GM18508 (cell line): ENCODE measurements around the gene GPR42.

Source experiments
- ATAC-seq: cut with Tn5 transposase; IDR thresholded peaks from one replicate; pipeline ENCODE4 v1.9.1; 2021; ENCODE audit warnings: moderate number of reproducible peaks; ENCODE audit not compliant: insufficient read depth, unreplicated experiment

The GPR42 gene

GRCh38 chr19:35370722-35371121, at the start of gene GPR42:
GPR42 (plus strand) TSS chr19:35371068; CDS start chr19:35371360, 292 bp downstream.
- no peak for ATAC-seq

DNA sequence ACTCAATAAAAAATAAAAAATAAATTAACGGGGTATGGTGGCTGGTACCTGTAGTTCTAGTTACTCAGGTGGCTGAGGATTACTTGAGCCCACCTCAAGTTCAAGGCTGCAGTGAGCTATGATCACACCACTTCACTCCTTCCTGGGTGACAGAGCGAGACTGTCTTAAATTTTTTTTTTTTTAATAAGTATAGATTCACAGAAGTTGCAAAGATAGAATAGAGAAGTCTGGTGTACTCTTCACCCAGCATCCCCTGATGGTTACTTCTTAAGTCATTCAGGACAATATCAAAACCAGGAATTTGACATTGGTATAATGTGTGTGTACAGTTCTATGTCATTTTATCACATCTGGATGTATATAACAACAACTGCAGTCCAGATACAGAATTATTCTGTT, 49.6 kb upstream of the GPR42 start:
- no peak for ATAC-seq

DNA sequence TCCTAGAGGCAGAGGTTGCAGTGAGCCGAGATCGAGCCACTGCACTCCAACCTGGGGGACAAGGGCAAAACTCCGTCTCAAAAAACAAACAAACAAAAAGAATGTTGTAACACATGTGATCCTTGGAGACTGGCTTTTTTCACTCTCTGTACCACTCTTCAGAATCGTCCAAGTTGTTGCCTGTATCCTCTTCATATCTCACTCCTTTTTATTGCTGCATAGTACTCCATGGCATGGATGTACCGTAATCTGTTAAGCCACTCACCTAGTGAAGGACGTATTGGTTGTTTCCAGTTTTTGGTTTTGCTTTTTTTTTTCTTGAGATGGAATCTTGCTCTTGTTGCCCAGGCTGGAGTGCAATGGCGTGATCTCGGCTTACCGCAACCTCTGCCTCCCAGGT, 48.9 kb upstream of the GPR42 start:
- ATAC-seq, result no peak

DNA sequence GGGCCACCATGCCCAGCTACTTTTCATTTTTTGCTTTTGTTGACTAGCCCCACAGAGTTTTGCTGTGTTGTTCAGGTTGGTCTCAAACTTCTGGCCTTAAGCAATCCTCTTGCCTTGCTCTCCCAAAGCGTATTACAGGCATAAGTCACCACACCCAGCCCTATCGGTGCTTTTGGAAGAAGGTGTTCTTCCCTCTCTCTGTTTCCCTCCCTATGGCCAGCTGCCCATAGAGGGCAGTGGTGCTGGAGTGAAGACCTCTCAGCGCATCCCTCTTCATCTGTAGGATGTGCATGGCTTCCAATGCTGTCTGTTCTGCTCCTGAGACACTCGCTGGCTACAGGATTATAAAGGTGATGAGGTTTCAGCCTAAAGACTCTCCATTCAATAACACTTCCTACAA, 43.2 kb upstream of the GPR42 start:
- no peak for ATAC-seq

- ATAC-seq, result no peak
Measured at GRCh38 chr19:35328851-35329285, 42.0 kb upstream of the GPR42 start, which contains the start of gene CD22. CD22 (plus strand) TSS chr19:35329187; CDS start chr19:35332041, 2,854 bp downstream.

DNA sequence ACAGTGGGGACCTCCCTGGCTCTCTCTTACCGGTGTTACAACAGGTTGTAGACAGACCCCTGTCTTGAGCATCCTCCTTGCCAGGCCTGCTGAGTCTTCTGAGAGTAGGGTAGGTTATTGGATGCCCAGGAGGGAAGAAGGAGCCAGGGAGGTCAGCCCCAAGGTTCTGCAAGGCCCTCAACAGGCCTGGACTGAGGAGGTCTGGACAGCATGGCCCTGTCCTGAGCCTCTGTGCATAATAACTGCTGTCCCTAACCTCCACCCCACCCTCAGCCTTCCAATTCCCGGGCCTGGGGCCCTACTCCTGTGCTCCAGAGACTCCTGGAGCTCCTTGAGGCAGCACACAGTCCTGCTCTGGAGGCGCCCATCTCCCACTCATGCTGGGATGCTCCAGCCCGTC, 41.5 kb upstream of the GPR42 start:
- no peak for ATAC-seq

GRCh38 chr19:35330475-35330874, 40.4 kb upstream of the GPR42 start:
- ATAC-seq, result peak; percentile 35

GRCh38 chr19:35331551-35332214, 39.2 kb upstream of the GPR42 start:
- no peak for ATAC-seq

DNA sequence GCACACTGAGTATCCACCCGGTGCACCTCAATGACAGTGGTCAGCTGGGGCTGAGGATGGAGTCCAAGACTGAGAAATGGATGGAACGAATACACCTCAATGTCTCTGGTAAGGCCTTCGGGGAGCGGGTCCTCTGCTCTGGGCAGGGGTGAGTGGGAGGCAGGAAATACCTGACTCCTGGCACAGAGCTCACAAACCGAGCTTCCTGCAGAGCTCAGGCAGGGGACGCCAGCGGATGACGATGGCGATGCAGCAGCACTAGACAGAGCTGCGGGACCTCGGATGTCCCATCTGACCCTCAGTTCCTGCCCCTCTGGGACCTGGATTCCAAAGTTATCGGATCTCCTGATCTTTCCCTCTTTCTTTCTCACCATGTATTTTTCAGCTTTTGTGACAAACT, 38.1 kb upstream of the GPR42 start:
- no peak for ATAC-seq

- ATAC-seq, result no peak
Measured at GRCh38 chr19:35334144-35334753, 36.6 kb upstream of the GPR42 start.

DNA sequence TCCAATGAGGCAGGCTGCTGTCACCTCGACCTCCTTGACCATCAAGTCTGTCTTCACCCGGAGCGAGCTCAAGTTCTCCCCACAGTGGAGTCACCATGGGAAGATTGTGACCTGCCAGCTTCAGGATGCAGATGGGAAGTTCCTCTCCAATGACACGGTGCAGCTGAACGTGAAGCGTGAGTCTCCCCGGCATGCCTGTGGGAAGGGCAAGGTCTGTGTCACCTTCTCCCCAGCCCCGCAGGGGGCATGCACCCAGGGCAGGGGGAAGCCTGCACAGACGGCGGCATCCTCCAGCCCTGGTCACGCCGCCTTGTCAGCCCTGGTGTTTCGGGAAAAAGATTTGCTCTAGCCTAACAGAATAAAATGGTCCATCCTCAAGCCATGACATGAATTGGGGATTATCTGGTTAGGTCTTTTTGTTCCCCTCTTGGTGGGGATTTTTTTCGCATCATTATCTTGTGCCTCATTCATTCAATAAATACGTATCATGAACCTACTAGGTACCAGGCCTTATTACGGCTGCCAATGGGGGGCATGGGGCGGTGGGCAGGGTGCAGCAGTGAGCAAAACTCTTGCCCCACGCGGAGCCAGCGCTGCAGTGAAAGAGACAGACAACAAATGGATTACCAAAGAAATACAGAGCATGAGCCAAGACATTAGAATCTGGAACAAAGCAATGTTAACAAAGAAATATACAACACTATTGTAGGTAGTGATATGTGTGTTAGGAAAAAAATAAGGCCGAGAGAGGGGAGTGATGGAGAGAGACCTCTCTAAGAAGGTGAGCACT, 34.5 kb upstream of the GPR42 start:
- no peak for ATAC-seq

DNA sequence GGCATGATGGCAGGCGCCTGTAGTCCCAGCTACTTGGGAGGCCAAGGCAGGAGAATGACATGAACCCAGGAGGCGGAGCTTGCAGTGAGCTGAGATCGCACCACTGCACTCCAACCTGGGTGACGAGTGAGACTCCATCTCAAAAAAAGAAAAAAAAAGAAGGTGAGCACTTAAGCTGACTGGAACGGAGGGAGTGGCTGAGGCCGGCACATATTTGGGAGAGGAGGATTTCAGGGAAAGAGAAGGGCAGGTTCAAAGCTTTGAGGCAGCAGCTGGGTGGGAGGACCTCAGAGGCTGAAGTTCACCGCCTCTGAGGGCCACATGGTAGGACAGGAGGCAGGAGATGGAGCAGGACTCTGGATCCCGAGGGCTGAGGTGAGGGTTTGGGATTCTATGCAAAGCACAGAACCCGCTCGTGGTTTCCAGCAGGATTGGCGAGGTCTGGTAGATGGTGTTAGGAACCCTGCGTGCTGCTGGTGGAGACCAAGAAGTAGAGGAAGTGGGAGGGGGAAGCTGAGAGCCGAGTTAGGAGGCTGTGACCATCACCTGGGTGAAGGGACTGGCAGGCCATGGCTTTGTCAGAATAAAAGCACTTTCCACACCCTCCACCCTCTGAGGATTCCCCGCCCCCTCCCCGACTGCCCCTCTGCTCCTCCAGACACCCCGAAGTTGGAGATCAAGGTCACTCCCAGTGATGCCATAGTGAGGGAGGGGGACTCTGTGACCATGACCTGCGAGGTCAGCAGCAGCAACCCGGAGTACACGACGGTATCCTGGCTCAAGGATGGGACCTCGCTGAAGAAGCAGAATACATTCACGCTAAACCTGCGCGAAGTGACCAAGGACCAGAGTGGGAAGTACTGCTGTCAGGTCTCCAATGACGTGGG, 33.5 kb upstream of the GPR42 start:
- ATAC-seq, result no peak

DNA sequence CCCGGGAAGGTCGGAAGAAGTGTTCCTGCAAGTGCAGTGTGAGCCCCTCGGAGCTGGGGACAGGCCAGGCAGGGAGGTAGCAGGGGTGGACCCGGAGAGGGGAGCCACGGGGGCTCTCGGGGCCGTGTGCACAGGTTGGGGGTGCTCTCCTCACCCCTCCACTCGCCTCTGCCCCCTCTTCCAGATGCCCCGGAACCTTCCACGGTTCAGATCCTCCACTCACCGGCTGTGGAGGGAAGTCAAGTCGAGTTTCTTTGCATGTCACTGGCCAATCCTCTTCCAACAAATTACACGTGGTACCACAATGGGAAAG, 32.9 kb upstream of the GPR42 start:
- no peak for ATAC-seq

GRCh38 chr19:35340431-35340830, 30.4 kb upstream of the GPR42 start:
- ATAC-seq, result no peak

- no peak for ATAC-seq
Measured at GRCh38 chr19:35341006-35341405, 29.9 kb upstream of the GPR42 start.

GRCh38 chr19:35341565-35342225, 29.2 kb upstream of the GPR42 start:
- ATAC-seq, result no peak

- no peak for ATAC-seq
Measured at GRCh38 chr19:35342430-35342829, 28.4 kb upstream of the GPR42 start.

DNA sequence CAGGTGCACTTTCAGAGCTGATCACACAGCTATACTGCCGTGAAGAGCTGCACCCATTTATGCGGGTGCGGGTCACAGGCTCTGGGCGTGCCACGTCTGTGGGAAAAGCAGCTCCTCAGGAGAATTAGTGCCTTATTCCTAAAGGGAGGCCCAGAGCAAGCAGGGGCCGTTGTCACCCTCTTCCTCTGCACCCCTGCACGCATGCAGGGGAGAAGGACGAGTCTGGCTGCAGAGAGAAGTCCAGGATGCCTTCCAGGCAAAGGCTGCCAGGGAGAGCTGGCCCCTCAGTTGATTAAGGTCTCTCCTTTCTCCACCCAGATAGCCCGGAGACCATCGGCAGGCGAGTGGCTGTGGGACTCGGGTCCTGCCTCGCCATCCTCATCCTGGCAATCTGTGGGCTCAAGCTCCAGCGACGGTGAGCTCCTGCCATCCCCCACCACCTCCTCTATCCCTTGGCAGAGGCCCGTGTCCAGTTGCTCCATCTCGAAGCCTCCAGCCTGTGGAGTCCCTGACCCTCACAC, 26.3 kb upstream of the GPR42 start:
- no peak for ATAC-seq

GRCh38 chr19:35345671-35346111, 25.2 kb upstream of the GPR42 start:
- ATAC-seq, result no peak
